K562 (cell line): Measurements from ENCODE around the gene TFPI2. TPM values are rescaled to one million over a fixed set of nuclear protein-coding genes. Genes with fewer than 3 reads are reported as not detected.

Experiments used
- ATAC-seq: fragments of 200-7000 bp; cut with Tn5 transposase; 3 replicates; pipeline ENCODE4 v1.9.1; 2020; ENCODE audit warnings: moderate library complexity
- BruUV-seq: library from RNA; stranded (reverse); fragments of 400-500 nt; replicated peaks from 2 replicates; lab custom pipeline; 2021; lab: Mats Ljungman, UMichigan
- CTCF ChIA-PET: fragments of 300-600 bp; formaldehyde crosslinking; extraction: SDS; loops from one replicate; lab custom pipeline; 2021; ENCODE audit warnings: low intra/inter-chr PET ratio; lab: Yijun Ruan, JAX
- POLR2A ChIA-PET: fragments of 300-600, 350-650 bp; sonication (Branson Sonifier 250); formaldehyde crosslinking; extraction: SDS; loops from one replicate; lab custom pipeline; 2021; ENCODE audit warnings: antibody characterized with exemption, inconsistent platforms; lab: Yijun Ruan, JAX
- DNase-seq, 4 experiments: peaks; one replicate each; pipeline versions ENCODE4 v3.0.0 to v3.0.0-alpha.2; 2011 to 2018; ENCODE audit warnings: low spot score in 3 of 4, mixed read lengths in 3 of 4; ENCODE audit errors: extremely low read depth in 1 of 4
- FAIRE-seq: peaks from 2 replicates; lab custom pipeline; 2011; peaks lifted over from hg19 to GRCh38; lab: Jason Lieb, UNC
- H2AFZ ChIP-seq: 2 replicates; pipeline ENCODE4 v1.6.0; 2011; ENCODE audit warnings: low read depth, low read length, control low read depth, inconsistent platforms
- H3K27ac ChIP-seq: fragments of 200-600 bp; 3 replicates; pipeline ENCODE4 v1.8.0; 2011; ENCODE audit warnings: low read depth, mild to moderate bottlenecking, control low read depth, inconsistent platforms, low read length, moderate library complexity, mixed read lengths; ENCODE audit errors: extremely low read depth
- H3K27me3 ChIP-seq, 2 experiments: fragments of 300-600 bp in 1 of 2; 2 replicates in 1 of 2; 3 replicates in 1 of 2; pipeline versions ENCODE4 v1.6.0 to v1.8.0; 2011; ENCODE audit warnings: inconsistent platforms in 2 of 2, low read length in 2 of 2, mild to moderate bottlenecking in 1 of 2, mixed read lengths in 1 of 2, moderate library complexity in 1 of 2; ENCODE audit not compliant: control insufficient read depth in 2 of 2, insufficient read depth in 2 of 2
- H3K36me3 ChIP-seq: fragments of 300-600 bp; 3 replicates; pipeline ENCODE4 v1.8.0; 2011; ENCODE audit warnings: mild to moderate bottlenecking, low read length, inconsistent platforms; ENCODE audit not compliant: control insufficient read depth, insufficient read depth
- H3K4me1 ChIP-seq, 2 experiments: fragments of 200-600 bp in 1 of 2; replicated peaks in 1 of 2; 2 replicates in 1 of 2; 3 replicates in 1 of 2; pipeline versions ENCODE4 v1.5.1 to v1.8.0; 2011; ENCODE audit warnings: inconsistent platforms in 2 of 2, low read length in 2 of 2, mild to moderate bottlenecking in 1 of 2, mixed read lengths in 1 of 2, moderate library complexity in 1 of 2; ENCODE audit not compliant: control insufficient read depth in 2 of 2, insufficient read depth in 2 of 2
- H3K4me2 ChIP-seq: 2 replicates; pipeline ENCODE4 v1.6.1; 2011; ENCODE audit warnings: low read length, control low read depth, inconsistent platforms, mixed read lengths; ENCODE audit not compliant: insufficient read depth
- H3K4me3 ChIP-seq: fragments of 200-600 bp; sonication (generic), shearing (Covaris generic); 2 replicates; pipeline ENCODE4 v1.5.1; 2016; ENCODE audit warnings: control low read depth, inconsistent platforms
- H3K79me2 ChIP-seq: fragments of 200-600 bp; 3 replicates; pipeline ENCODE4 v1.8.0; 2011; ENCODE audit warnings: low read length, inconsistent platforms; ENCODE audit not compliant: control insufficient read depth, insufficient read depth
- H3K9ac ChIP-seq, 2 experiments: 2 replicates each; pipeline versions ENCODE4 v1.6.0 to v1.6.1; 2011; ENCODE audit warnings: low read depth in 2 of 2, low read length in 2 of 2, control low read depth in 1 of 2, inconsistent platforms in 1 of 2, mild to moderate bottlenecking in 1 of 2, mixed read lengths in 1 of 2; ENCODE audit not compliant: insufficient read depth in 1 of 2
- H3K9me1 ChIP-seq: one replicate; pipeline ENCODE4 v1.6.0; 2011; ENCODE audit warnings: inconsistent platforms, mild to moderate bottlenecking, low read length, moderate library complexity; ENCODE audit not compliant: control insufficient read depth, insufficient read depth
- H3K9me3 ChIP-seq: replicated peaks from 2 replicates; pipeline ENCODE4 v1.5.1; 2011; ENCODE audit warnings: low read depth, low read length, inconsistent platforms; ENCODE audit not compliant: control insufficient read depth, insufficient read depth
- H4K20me1 ChIP-seq: replicated peaks from 2 replicates; pipeline ENCODE4 v1.6.1; 2011; ENCODE audit warnings: low read length, inconsistent platforms, mixed read lengths; ENCODE audit not compliant: control insufficient read depth, insufficient read depth
- DDX20 ChIP-seq: fragments of 450-650 bp; IDR thresholded peaks from 2 replicates; pipeline ENCODE4 v1.6.1; 2016; ENCODE audit warnings: missing genetic modification characterization, low read depth, mild to moderate bottlenecking, missing compliant biosample characterization, moderate library complexity
- NCOA1 ChIP-seq: fragments of 450-650 bp; IDR thresholded peaks from 2 replicates; pipeline ENCODE4 v1.6.1; 2016; ENCODE audit warnings: low read depth
- POLR2B ChIP-seq: fragments of 450-650 bp; IDR thresholded peaks from 2 replicates; pipeline ENCODE4 v1.6.1; 2018; ENCODE audit warnings: low read depth; ENCODE audit not compliant: partially characterized antibody
- RAD21 ChIP-seq, 2 experiments: fragments of 250-450 bp in 1 of 2; fragments of 450-650 bp in 1 of 2; sonication (Bioruptor Pico) in 1 of 2; formaldehyde crosslinking in 1 of 2; IDR thresholded peaks in 1 of 2; conservative IDR thresholded peaks in 1 of 2; 2 replicates each; pipeline versions ENCODE4 v1.4.0 to v1.8.0; 2020 to 2022; ENCODE audit warnings: mild to moderate bottlenecking in 2 of 2, moderate library complexity in 1 of 2
- TAL1 ChIP-seq: fragments of 450-650 bp; IDR thresholded peaks from 2 replicates; pipeline ENCODE4 v1.6.1; 2016; ENCODE audit warnings: mild to moderate bottlenecking
- ZBTB7A ChIP-seq: IDR thresholded peaks from 2 replicates; pipeline ENCODE4 v1.6.1; 2011; ENCODE audit warnings: low read depth, mild to moderate bottlenecking, low read length, moderate library complexity, borderline replicate concordance; ENCODE audit not compliant: control insufficient read depth
- ZNF696 ChIP-seq: fragments of 250-450 bp; sonication (Bioruptor Pico); conservative IDR thresholded peaks from 2 replicates; pipeline ENCODE4 v1.4.0; 2020; ENCODE audit warnings: mild to moderate bottlenecking, moderate library complexity
- WGBS: fragments of 100-300 bp; shearing (Covaris generic); methylation state at CpG from one replicate; pipeline ENCODE4 v1.1.6; 2016; ENCODE audit warnings: low coverage, mixed read lengths; ENCODE audit not compliant: insufficient coverage; ENCODE audit errors: missing lambda C conversion rate; 5-methylcytosine and 5-hydroxymethylcytosine counted together
- in situ Hi-C: fragments of 300-500 bp; cut with MboI; formaldehyde crosslinking; loops from 4 replicates; pipeline ENCODE4 v1.15.0; 2018; ENCODE audit warnings: inconsistent platforms, mixed read lengths
- intact Hi-C: fragments of 100-400 bp; cut with micrococcal nuclease; formaldehyde crosslinking; loops from 2 replicates; pipeline ENCODE4 v1.14.2; 2022
- polyA plus RNA-seq, 8 experiments: library from polyadenylated mRNA; depleted of rRNA in 4 of 8; stranded (reverse) in 5 of 8; unstranded in 3 of 8; fragments of >200 nt; fragmentation: Nextera tagmentation in 2 of 8; fragmentation: Illumina TruSeq in 1 of 8; extraction: Ambion mirVana in 2 of 8; extraction: Trizol in 1 of 8; gene quantifications; 2 replicates each; pipeline versions ENCODE4 v1.2.1 to v1.2.3, GENCODE V29; 2011 to 2014; ENCODE audit warnings: inconsistent platforms in 1 of 8, missing spikeins in 1 of 8
- total RNA-seq, 7 experiments: library from RNA; depleted of rRNA in 6 of 7; stranded (reverse); fragments of >200 nt in 6 of 7; fragmentation: Illumina TruSeq in 2 of 7; extraction: Trizol in 2 of 7; gene quantifications; 2 replicates each; pipeline versions ENCODE4 v1.2.1 to v1.2.3, GENCODE V29; 2011 to 2021; ENCODE audit warnings: low replicate concordance in 1 of 7
- TF ChIP-seq, protein P1 (sequence below): sonication (generic); formaldehyde crosslinking; IDR thresholded peaks from 2 replicates; pipeline ENCODE4 v1.8.1; 2023; ENCODE audit warnings: mild to moderate bottlenecking, missing genetic modification reagents
- TF ChIP-seq, protein P2 (sequence below), 3 experiments: IDR thresholded peaks in 2 of 3; conservative IDR thresholded peaks in 1 of 3; 2 replicates each; pipeline ENCODE4 v1.5.1; 2011 to 2012; ENCODE audit warnings: low read length in 3 of 3, mild to moderate bottlenecking in 3 of 3, control low read depth in 2 of 3, improper control_type of control experiment in 1 of 3, inconsistent platforms in 1 of 3, low read depth in 1 of 3, mixed read lengths in 1 of 3, moderate library complexity in 1 of 3; ENCODE audit not compliant: insufficient read depth in 2 of 3
- TF ChIP-seq, protein P3 (sequence below): IDR thresholded peaks from 2 replicates; pipeline ENCODE4 v1.6.1; 2011; ENCODE audit warnings: borderline replicate concordance, low read depth, mild to moderate bottlenecking, moderate library complexity, low read length; ENCODE audit not compliant: insufficient read depth, poor library complexity, severe bottlenecking
- TF ChIP-seq, protein P4 (sequence below): fragments of 450-650 bp; formaldehyde crosslinking; IDR thresholded peaks from 2 replicates; pipeline ENCODE4 v1.4.0; 2020; ENCODE audit warnings: mild to moderate bottlenecking, moderate library complexity

Gene TFPI2
- total and polyA plus RNA-seq, 9 of the 15 experiments (the other 6 are each of a cell fraction or from before 2014, with no cell fraction given) = 0.07 to 0.25 (median 0.11) TPM; not detected in 4

DNA sequence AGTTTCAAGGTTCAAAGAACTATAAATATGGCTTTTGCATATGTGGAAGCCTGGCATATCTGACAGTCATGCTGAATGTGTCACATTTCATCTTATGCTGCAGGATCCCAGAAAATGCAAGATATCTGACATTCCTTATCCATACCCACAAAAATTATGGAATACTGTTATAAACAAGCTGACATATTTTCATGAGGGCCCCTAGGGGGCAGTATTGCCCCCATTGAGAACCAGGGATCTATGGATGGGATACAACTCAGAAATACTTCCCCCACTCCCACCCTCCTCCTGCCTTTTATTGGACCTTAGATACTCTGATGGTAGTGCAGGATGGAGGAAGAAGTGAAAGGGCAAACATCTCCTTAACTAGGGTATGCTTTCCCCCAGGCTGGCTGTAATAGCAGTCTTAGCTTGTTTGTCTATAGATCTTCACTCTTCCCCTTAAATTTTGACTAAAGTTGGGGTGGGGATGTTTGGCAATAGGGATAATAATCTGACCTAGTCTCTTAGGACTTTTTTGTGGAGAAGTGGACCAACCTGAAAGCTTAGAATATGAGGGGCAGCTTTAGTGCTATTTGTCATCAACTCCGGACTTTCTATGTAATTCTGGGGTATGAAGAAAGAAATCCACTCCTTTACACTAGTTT is 12.3 kb upstream of the TFPI2 start (continued):
- TF ChIP-seq, protein P1, sequence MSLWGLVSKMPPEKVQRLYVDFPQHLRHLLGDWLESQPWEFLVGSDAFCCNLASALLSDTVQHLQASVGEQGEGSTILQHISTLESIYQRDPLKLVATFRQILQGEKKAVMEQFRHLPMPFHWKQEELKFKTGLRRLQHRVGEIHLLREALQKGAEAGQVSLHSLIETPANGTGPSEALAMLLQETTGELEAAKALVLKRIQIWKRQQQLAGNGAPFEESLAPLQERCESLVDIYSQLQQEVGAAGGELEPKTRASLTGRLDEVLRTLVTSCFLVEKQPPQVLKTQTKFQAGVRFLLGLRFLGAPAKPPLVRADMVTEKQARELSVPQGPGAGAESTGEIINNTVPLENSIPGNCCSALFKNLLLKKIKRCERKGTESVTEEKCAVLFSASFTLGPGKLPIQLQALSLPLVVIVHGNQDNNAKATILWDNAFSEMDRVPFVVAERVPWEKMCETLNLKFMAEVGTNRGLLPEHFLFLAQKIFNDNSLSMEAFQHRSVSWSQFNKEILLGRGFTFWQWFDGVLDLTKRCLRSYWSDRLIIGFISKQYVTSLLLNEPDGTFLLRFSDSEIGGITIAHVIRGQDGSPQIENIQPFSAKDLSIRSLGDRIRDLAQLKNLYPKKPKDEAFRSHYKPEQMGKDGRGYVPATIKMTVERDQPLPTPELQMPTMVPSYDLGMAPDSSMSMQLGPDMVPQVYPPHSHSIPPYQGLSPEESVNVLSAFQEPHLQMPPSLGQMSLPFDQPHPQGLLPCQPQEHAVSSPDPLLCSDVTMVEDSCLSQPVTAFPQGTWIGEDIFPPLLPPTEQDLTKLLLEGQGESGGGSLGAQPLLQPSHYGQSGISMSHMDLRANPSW (CRISPR knock-in tag) = no peak
- TF ChIP-seq, protein P2, sequence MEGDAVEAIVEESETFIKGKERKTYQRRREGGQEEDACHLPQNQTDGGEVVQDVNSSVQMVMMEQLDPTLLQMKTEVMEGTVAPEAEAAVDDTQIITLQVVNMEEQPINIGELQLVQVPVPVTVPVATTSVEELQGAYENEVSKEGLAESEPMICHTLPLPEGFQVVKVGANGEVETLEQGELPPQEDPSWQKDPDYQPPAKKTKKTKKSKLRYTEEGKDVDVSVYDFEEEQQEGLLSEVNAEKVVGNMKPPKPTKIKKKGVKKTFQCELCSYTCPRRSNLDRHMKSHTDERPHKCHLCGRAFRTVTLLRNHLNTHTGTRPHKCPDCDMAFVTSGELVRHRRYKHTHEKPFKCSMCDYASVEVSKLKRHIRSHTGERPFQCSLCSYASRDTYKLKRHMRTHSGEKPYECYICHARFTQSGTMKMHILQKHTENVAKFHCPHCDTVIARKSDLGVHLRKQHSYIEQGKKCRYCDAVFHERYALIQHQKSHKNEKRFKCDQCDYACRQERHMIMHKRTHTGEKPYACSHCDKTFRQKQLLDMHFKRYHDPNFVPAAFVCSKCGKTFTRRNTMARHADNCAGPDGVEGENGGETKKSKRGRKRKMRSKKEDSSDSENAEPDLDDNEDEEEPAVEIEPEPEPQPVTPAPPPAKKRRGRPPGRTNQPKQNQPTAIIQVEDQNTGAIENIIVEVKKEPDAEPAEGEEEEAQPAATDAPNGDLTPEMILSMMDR (IDR thresholded peaks at IDR 0.05 in 2 of 3, conservative IDR thresholded peaks at IDR 0.05 in 1 of 3; ENCODE audit: insufficient read depth in 2 of 3, low read depth in 1 of 3, low read length in 3 of 3) = peak; percentile 65 to 87 (median 79)
- TF ChIP-seq RAD21 (CRISPR knock-in tag; conservative IDR thresholded peaks at IDR 0.05 in 1 of 2, IDR thresholded peaks at IDR 0.05 in 1 of 2) = peak; percentile 64 to 80
- TF ChIP-seq, all 486 proteins: peak for 6

DNA sequence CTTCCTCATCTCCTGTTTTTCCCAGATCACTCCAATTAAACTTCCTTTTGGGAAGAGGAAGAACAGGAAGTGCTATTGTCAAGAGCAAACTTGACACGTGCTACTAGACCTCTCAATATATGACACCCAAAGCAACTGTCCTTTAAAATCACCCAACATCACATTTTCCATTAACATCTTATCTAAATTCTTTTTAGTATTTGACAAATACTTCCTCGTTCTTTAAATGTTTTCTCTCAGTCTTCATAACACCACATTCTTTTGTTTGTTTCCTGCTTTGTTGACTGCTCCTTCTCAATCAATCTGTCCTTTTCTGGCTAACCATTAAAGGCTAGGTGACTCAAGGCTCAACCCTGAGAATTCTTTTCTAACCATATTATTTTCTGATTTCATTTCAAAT is 7.1 kb upstream of the TFPI2 start:
- BruUV-seq = no TSS peak
- 3% methylated on average over 2 of the region's 2 CpGs for WGBS
- no peak for TF ChIP-seq POLR2B
- TF ChIP-seq TAL1 = no peak
- no peak for TF ChIP-seq ZNF696 (CRISPR knock-in tag)
- no peak for TF ChIP-seq DDX20 (tag)
- TF ChIP-seq ZBTB7A = no peak
- TF ChIP-seq, protein P3, sequence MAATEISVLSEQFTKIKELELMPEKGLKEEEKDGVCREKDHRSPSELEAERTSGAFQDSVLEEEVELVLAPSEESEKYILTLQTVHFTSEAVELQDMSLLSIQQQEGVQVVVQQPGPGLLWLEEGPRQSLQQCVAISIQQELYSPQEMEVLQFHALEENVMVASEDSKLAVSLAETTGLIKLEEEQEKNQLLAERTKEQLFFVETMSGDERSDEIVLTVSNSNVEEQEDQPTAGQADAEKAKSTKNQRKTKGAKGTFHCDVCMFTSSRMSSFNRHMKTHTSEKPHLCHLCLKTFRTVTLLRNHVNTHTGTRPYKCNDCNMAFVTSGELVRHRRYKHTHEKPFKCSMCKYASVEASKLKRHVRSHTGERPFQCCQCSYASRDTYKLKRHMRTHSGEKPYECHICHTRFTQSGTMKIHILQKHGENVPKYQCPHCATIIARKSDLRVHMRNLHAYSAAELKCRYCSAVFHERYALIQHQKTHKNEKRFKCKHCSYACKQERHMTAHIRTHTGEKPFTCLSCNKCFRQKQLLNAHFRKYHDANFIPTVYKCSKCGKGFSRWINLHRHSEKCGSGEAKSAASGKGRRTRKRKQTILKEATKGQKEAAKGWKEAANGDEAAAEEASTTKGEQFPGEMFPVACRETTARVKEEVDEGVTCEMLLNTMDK = no peak
- TF ChIP-seq, protein P4, sequence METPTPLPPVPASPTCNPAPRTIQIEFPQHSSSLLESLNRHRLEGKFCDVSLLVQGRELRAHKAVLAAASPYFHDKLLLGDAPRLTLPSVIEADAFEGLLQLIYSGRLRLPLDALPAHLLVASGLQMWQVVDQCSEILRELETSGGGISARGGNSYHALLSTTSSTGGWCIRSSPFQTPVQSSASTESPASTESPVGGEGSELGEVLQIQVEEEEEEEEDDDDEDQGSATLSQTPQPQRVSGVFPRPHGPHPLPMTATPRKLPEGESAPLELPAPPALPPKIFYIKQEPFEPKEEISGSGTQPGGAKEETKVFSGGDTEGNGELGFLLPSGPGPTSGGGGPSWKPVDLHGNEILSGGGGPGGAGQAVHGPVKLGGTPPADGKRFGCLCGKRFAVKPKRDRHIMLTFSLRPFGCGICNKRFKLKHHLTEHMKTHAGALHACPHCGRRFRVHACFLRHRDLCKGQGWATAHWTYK (CRISPR knock-in tag) = no peak
- no peak for TF ChIP-seq NCOA1

More for the DNA sequence above, 7.1 kb upstream of the TFPI2 start:
- Histone ChIP-seq H3K9ac (no peak overlapping the region), H3K4me3 (no peak overlapping the region), H3K4me2 (no peak overlapping the region), H3K79me2 (no peaks in the 10 kb centered on the region), H3K9me1 (no peaks in the 10 kb centered on the region), H2AFZ (no peak overlapping the region), H3K27me3 (no peaks in the 10 kb centered on the region; a peak in 1 of 5 replicates), H3K36me3 (no peaks in the 10 kb centered on the region), H3K4me1 (no peaks in the 10 kb centered on the region), H3K9me3 (no peaks in the 10 kb centered on the region), H3K27ac (no peak overlapping the region), H4K20me1 (no peaks in the 10 kb centered on the region)
- FAIRE-seq (no peak), ATAC-seq (no peak), DNase-seq (no peak)
- intact Hi-C loops = loop anchor here (10.0 kb wide), 1 partner anchor 273 kb away; no protein-coding TSS in a partner anchor
- ChIA-PET CTCF (no interaction called here), POLR2A (no interaction called here)
- in situ Hi-C loops = no loop called here
